ELF-1 (cell line): ENCODE results near the gene CCT6A.
"Not testable (repeated sequence)": the region's sequence is repeated elsewhere in the genome, so short reads cannot be mapped to it uniquely, and the experiment has no call there.

Source experiments
- DNase-seq: peaks from one replicate; pipeline ENCODE4 v3.0.0-alpha.2; 2016; ENCODE audit warnings: low read depth, low spot score

Gene CCT6A

DNA sequence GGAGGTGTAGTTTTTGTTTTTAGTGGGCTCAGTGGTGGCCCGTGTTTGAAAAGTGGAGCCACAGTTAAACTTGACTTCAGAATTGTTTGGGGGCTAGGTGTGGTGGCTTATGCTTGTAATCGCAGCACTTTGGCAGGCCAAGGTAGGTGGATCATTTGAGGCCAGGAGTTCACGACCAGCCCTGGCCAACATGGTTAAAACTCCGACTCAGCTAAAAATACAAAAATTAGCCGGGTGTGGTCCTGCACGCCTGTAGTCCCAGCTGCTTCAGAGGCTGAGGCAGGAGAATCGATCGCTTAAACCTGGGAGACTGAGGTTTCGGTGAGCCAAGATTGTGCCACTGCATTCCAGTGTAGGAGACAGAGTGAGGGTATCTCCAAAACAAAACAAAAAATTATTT, 1.8 kb downstream of the CCT6A start:
- DNase-seq = no peak

DNA sequence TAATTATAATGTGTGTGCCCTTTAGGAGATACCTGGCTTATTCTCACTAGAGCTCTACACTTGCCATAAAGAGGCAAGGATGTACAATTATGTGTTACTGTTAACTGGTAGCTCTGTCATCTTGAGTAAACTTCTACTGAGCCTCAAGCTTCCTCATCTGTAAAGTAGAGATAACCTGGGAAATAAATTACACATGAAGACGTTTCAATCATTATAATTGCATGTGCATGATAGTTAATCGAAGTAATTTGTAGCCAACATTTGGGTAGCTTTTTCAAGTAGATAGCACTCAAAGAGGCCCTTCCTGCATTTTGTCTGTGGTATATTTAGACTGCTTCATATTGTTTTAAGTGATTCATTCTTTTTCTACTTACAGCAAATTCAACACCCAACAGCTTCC, 2.4 kb downstream of the CCT6A start:
- DNase-seq = no peak

DNA sequence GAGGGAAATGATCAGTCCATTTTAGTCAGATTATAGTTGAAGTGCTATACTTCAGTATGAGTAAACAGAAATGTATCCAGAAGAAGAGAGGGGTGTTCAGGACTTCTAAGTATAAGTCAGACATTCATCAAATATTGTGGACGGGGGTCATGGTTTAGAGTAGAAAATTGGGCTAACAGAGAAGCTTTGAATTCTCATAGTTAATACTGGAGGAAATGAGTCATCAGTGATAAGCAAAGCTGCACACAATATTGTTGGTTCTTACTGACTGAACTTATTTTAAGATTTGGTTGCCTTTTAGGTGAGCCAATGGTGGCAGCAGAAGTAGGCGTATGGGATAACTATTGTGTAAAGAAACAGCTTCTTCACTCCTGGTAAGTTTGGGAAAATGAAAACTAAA, 10.8 kb downstream of the CCT6A start:
- no peak for DNase-seq

DNA sequence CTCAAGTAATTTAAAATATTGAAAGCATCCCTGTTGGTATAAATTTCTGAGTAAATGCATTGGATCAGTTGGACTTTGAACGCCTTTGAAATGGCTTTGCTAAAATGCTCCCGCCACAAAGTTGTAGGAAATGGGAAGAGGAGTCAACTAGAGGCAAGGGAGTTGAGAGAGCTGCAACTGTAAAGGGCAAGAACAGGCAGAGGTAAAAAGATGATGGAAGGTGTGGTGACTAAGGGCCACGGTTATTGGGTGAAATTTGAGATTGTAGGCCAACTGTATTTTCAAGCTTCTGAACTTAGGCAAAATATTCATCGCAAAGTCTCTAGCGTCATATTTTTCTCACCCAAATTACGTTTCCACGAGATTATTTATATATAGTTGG, 11.9 kb downstream of the CCT6A start:
- DNase-seq = no peak

DNA sequence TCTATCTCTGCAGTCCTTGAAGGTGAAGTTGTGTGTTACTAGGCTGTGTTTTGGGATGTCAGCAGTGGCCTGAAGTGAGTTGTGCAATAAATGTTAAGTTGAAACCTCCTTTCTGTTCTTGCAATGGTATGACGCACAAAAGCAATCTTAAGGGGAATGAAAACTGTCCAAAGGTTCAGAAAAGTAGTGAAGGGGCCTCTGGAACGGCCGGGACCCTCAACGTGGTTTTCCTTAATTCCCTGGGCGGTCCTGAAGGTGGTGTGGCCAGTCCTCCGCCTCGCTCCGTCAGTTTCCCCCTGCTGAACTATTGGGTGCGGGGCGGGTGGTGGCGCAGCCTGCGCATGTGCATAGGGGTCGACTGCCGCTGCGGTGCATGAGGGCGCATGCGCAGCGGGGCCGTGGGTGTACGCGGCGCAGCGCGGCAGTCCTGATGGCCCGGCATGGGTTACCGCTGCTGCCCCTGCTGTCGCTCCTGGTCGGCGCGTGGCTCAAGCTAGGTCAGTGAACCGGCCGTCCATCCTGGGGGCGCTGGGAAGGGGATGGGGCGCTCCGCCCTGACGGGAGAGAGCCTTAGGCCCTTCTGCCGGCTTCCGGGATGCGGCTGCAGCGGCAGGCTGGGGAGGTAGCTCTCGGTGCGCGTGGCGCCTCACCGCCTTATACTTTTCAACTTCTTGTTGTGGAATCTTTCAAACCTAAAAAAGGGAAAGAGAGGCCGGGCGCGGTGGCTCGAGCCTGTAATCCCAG, 12.5 kb downstream of the CCT6A start, which contains the start of gene SUMF2:
SUMF2 (plus strand) TSS at position 405 of the 744 bp plus-strand sequence; CDS start at position 431, 26 bp downstream.
- DNase-seq = peak; percentile 96

DNA sequence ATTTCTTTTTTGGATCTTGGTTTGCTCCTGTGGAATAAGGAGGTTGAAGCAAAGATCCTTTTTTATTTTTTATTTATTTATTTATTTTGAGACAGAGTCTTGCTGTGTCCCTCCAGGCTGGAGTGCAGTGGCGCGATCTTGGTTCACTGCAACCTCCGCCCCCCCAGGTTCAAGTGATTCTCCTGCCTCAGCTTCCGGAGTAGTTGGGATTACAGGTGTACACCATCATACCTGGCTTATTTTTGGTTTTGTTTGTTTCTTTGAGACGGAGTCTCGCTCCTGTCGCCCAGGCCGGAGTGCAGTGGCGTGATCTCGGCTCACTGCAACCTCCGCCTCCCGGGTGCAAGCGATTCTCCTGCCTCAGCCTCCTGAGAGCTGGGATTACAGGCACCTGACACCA, 14.8 kb downstream of the CCT6A start:
- DNase-seq = not testable (repeated sequence)

DNA sequence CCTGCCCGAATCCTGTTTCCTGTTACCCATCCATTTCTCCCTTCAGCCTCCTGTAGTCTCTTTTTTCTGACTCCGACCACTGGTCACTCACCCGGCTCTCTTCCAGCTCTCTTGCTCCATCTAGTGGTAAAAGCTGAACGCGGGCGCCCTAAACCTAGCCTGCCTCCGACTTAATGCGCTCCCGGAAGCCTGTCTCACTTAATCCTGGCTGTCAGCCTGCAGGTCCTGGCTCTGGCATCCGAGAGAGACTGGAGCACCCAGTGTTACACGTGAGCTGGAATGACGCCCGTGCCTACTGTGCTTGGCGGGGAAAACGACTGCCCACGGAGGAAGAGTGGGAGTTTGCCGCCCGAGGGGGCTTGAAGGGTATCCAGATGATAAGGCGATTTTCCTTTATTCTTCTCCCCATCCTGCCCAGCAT, 22.8 kb downstream of the CCT6A start:
- DNase-seq = peak; percentile 97

DNA sequence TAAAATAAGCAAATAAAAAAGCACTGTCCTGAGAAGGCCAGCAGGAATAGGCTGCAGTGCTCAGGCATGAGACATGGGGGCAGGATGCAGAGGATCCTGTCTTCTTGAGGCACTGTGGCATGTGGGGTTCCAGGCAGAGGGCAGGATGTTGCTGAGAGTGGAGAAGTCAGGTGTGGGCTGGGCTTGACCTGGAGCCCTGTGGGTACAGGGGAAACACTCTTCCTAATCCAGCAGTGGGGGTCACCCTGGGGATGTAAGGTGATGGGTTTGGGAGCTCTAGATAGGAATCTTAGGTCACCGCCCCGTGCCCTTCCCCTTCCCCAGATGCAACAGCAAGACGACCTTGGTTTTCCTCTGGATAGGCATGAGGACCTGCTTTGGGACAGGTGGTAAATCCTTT, 26.1 kb downstream of the CCT6A start:
- DNase-seq = no peak

DNA sequence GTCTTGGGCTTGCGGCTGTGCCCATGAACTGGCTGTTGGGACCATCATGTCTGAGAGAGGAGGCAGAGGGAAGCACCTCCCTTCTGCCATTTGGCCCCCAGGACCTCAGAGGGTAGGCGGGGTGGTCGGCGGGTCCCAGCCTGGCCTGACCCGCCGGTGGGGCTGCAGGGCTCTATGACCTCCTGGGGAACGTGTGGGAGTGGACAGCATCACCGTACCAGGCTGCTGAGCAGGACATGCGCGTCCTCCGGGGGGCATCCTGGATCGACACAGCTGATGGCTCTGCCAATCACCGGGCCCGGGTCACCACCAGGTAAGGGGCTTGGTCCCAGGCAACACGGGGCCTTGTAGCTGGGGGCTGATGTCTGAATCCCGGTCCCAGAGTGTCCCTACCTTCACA, 26.6 kb downstream of the CCT6A start:
- no peak for DNase-seq

DNA sequence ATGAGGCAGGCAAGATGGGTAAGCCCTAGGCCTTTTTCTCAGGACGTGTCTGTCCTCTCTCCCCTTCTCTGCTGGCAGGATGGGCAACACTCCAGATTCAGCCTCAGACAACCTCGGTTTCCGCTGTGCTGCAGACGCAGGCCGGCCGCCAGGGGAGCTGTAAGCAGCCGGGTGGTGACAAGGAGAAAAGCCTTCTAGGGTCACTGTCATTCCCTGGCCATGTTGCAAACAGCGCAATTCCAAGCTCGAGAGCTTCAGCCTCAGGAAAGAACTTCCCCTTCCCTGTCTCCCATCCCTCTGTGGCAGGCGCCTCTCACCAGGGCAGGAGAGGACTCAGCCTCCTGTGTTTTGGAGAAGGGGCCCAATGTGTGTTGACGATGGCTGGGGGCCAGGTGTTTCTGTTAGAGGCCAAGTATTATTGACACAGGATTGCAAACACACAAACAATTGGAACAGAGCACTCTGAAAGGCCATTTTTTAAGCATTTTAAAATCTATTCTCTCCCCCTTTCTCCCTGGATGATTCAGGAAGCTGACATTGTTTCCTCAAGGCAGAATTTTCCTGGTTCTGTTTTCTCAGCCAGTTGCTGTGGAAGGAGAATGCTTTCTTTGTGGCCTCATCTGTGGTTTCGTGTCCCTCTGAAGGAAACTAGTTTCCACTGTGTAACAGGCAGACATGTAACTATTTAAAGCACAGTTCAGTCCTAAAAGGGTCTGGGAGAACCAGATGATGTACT, 28.1 kb downstream of the CCT6A start:
- peak; percentile 55 for DNase-seq

DNA sequence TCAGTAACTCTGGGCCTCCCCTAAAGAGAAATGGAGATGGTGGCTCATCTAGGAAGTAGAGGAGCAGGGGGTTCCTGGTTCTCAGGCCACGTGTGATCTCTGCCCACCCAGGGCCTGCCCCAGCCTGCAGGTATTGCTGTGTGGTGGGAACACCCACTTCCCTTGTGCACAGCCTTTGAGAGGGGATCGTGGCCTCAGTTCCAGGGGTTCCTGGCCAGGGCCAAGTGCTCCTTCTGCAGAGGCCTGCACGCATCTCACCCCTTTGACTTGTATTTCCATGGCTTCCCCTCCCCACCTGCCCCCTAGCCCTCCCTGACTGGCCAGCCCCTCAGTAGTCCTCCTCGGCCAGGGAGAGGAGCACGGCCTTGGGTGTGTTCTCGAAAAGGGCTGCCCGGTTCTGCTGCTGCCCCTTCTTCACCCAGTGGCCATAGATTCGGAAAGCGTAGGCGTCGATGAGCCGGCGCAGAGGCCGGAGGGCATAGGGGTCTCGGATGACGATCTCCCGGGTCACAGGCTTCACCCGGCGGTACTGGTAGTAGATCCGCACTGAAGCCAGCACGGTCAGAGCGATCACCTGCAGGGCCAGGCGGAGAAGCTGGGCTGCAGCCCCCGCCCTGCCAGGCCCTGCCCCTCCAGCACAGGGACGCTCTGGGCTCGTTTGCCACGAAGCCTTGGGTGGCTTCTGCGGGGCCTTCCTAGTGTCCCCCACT, 29.3 kb downstream of the CCT6A start:
- not testable (repeated sequence) for DNase-seq

DNA sequence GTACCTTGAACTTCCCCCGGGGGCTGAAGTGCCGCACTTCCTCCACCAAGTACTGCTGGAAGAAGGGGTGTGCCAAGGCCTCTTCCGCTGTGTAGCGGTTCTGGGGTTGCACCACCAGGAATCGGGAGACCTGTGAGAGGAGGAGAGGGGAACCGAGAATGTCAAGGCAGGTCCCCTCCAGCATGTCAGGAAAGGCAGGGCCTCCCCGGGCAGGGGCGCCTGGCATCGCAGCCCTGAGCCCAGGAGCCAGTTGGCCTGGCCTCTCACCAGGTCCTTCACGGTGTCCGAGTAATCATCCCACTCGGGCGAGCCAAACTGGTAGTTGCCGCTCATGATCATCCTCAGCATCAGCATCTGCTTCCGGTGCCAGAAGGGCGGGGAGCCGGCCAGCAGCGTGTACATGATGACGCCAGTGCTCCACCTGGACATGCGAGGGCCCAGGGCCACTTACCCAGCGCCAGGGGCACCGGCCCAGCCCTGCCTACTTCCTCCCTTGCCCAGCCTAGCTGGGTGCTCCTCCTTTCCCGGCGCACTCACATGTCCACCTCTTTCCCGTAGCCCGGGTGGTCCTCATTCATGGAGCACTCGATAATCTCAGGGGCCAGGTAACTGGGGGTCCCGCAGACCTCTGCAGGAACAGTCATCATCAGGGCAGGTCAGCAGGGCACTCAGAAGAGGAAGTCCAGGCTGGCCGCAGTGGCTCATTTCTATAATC, 30.2 kb downstream of the CCT6A start:
- no peak for DNase-seq

DNA sequence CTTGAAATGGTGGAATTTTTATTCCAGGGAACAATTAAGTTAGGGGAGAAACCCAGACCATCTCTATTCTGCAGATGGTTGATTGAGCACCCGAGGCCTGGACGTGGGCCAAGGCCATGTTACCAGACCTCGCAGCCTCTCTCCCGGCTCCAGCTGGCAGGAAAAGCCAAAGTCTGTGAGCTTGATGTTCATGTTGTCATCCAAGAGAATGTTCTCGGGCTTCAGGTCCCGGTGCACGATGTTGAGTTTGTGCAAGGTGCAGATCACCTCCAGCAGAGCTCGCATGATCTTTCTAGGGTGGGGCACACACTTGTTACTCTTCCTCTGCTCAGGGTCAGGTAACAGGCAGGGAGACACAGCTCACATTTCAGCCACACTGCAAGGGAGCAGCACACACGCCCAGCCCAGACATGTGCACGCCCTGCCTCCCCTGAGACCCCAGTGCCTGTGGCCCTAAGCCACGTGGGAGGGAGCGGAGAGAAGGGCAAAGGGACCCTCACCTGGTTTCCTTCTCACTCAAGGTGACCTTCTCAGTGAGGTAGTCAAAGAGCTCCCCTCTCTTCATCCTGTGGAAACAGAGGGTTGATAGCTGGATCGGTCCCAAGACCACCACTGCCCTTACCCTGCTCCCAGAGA, 31.7 kb downstream of the CCT6A start:
- no peak for DNase-seq

DNA sequence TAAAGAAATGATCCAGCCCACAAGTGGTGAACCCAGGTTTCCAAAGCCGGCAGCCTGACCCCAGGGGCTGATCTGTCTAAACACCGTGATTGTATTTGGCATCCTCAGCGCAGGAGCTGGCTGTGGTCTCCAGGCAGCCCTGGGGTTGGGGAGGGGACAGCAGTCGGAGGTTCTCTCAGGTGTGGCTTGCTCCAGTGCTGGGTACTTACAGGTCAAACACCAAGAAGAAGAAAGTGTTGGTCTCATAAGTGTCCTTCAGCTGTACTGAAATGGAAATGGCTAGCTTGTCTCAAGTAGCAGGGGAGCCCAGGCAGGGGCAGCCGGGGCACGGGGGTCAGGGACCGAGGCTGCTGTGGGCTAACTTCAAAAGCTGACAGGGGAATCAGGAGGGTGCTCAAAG, 35.2 kb downstream of the CCT6A start:
- DNase-seq = no peak

DNA sequence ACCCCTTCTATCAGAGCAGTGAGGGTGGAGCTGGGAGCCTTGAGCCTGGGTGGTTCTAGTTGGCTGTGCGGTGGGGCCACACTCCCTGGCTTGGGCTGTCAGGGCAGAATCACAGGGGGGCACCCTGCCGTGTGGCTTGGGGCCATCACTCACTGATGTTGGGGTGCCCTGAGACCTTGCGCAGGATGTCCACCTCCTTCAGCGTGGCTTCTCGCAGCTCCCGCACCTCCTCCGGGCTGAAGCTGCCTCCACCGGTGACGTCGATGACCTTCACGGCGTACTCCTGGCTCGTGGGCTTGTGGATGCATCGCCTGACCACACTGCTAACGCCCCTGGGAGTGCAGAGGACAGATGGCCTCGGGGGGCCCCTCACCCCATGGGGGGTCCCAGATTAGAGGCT, 35.9 kb downstream of the CCT6A start:
- DNase-seq = no peak

DNA sequence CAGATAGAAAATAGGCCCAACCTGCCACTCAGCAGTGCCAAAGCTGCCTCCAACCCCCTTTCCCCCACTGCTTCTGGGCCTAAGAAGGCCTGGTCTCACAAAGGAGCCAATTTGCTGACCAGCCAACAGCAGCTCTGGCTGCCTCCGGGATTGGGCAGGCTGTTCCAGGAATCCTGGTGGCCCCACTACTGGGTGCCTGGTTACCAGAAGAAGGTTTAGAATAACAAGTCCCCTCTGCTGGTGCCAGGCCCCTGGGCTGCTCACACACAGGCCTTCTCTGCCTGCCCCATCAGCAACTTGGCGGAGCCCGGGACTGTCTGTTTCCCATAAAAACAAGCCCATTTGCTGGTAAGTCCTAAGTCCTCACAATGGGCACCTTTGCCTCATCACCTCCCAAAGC, 40.0 kb downstream of the CCT6A start:
- no peak for DNase-seq

DNA sequence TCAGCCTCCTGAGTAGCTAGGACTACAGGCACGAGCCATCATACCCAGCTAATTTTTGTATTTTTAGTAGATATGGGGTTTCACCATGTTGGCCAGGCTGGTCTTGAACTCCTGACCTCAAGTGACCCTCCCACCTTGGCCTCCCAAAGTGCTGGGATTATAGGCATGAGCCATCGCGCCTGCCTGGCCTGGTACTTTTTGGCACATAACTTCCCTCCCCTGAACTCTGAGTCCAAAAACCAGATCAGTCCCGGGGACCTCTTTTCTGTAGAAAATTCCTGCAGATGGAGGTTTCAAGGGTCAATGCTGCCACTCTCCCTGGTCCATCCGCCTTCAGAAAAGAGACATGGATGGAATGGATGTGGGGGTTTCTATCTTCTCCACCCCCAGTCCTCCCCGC, 40.8 kb downstream of the CCT6A start:
- DNase-seq = not testable (repeated sequence)

DNA sequence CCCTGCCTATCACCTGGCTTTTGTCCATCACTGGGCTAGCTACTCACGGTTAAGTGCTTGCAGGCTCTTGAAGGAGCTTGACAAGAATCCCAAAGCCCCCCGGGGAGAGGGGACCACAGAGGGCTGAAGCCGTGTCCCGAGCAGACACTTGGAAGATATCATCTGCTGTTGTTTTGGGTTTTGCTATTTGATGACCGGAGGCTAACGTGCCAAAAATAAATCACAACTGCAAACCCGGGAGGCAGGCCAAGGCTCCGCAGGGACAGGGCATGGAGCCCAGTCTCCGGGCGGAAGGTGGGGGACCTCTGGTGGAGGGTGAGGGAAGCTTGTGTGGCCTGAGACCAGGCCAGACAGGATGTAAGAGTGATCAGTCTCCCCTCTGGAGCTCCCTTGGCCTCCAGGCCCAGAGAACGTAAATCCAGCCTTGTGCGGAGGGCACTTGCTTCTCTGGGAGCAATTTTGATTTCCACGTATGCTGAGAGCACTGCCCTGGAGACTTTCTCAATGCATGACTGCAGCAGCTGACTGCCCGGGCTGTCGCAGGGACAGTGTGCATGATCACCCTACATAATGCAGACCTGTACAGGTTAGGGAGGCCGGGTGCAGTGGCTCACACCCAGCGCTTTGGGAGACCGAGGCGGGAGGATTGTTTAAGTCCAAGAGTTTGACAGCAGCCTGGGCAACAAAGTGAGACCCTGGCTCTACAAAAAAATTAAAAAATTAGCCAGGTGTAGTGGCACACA, 41.4 kb downstream of the CCT6A start, which contains the start of gene PHKG1:
PHKG1 (minus strand) TSS at position 164 of the 743 bp plus-strand sequence. CDS start 4,011 bp downstream, outside the sequence.
- DNase-seq = peak; percentile 68

DNA sequence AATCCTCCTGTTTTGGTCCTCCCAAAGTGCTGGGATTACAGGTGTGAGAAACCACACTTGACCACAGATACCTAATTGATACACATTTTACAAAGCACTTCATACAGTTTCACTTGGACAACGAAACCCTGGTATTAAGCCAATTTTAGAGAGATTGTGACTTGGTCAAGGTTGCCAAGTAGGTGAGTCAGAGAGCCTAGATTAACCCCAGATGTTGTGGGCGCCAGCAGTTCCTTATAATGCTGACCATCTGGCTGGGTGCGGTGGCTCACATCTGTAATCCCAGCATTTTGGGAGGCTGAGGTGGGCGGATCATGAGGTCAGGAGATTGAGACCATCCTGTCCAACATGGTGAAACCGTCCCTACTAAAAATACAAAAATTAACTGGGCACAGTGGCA, 46.1 kb downstream of the CCT6A start:
- no peak for DNase-seq

DNA sequence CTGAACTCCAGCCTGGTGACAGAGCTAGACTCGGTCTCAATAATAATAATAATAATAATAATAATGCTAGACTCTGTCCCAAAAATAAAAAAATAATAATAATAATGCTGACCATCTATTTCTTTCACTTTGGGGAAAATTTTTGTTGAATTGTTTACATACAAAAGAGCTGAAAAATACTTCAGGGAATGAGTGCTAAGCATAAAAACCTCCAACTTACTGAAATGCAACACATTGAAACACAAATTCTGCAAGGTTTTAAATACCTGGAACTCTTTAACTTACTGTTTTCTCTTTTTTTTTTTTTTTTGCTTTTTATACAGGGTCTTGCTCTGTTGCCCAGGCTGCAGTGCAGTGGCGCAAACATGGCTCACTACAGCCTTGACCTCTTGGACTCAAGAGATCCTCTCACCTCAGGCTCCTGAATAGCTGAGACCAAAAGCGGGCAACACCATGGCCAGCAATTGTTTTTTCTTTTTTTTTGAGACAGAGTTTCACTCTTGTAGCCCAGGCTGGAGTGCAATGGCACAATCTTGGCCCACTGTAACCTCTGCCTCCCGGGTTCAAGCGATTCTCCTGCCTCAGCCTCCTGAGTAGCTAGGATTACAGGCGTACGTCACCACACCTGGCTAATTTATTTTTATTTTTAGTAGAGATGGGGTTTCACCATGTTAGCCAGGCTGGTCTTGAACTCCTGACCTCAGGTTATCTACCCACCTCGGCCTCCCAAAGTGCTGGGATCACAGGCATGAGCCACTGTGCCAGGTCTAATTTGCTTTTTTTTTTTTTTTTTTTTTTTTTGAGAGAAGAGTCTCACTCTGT, 46.8 kb downstream of the CCT6A start:
- DNase-seq = not testable (repeated sequence)
